ENCODE results near the gene ATP9B.

The ATP9B gene

DNA sequence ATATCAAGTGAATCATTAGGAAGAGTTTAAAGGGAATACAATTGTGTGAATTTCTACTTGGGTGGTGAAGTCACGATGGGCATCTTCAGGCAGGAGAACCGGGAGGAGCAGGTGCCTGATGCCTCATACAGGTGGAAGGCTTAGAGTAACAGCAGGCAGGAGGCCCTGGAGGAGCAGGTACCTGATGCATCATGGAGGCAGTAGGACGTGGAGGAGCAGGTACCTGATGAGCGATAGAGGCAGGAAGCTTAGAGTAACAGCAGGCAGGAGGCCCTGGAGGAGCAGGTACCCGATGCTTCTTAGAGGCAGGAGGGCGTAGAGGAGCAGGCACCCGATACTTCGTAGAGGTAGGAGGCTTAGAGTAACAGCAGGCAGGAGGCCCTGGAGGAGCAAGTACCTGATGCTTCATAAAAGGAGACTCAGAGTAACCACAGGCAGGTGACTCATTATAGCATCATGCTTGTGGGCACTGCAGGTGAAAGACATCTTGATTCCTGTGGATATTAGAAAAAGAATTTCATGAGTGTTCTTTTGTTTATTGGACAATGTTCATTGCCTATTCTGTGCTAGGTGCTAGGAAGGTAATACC, 133.9 kb downstream of the ATP9B start:
- peak; percentile 34 for DNase-seq

DNA sequence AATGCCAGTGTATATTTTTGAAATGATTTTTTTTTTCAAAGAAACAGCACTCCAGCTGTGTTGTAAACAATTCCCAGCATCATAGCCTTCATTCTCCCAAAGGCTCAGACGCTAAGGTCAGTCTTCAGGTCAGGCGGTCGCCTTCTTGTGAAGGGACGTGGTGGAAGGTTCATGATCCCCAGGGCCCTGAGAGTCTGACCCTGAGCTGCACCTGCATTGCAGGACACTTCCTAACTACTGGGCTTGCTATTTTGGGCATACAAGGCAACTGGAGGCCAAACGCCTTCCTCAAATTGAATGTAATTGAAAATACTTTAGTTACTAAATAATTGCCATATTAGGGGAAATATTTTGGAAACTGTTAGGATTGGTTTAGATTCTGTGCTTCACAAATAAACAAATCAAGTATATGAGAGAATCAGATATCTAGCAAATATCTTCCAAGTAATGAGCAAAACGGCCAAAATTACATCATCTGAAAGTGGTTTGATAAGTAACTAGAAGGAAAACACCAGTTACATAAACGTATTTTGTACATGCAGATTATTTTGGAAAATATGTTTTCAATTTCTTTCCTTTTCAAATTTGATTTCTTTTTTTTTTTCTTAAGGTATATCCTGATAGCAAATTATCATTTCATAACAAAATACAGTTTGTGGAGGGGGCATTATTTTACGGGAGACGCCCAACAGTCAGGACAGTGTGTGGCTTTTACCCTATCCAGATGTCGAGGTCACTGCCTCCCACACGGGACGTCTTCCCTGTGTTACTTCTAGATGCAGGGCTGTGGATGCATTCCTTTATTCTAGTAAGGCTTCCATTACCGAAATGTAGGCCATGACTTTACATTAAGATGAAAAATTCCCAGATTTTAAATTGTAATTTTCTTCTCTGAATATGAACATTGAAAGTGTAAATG, 136.0 kb downstream of the ATP9B start:
- no peak for DNase-seq

DNA sequence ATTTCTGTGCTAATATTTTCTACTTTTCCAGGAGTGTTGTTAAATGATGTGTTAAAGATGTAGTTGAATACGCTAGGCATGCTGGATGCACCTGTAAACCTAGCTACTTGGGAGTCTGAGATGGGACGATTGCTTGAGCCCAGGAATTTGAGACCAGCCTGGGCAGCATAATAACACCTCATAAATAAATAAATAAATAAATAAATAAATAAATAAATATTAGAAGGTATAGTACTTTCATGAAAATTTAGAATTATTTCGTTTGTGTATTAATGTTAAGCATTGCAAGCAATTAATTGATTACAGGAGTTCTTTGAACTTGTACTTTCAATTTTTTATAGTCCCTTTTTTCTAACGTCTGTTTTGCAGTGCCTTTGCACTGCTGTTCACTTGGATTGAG, 137.2 kb downstream of the ATP9B start:
- DNase-seq: no peak

DNA sequence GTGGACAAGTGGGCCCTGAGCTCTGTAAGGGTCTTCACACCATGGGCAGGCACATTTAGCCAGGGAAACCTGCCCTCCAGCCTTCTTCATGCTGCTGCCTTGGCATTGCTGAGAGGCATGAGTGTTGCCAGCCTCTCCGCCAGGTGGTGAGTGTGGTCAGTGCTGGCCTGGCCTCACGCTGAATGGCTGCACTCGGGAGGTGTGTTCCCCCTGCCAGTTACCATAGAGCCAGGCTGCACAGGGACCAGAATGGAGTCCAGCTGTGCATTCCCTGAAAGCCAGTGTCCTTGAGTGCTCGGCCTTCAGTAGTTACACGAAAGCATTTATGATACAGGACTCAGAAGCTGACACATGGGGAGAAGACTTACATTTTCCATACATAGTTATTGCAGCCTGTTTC, 139.7 kb downstream of the ATP9B start:
- DNase-seq: no peak

DNA sequence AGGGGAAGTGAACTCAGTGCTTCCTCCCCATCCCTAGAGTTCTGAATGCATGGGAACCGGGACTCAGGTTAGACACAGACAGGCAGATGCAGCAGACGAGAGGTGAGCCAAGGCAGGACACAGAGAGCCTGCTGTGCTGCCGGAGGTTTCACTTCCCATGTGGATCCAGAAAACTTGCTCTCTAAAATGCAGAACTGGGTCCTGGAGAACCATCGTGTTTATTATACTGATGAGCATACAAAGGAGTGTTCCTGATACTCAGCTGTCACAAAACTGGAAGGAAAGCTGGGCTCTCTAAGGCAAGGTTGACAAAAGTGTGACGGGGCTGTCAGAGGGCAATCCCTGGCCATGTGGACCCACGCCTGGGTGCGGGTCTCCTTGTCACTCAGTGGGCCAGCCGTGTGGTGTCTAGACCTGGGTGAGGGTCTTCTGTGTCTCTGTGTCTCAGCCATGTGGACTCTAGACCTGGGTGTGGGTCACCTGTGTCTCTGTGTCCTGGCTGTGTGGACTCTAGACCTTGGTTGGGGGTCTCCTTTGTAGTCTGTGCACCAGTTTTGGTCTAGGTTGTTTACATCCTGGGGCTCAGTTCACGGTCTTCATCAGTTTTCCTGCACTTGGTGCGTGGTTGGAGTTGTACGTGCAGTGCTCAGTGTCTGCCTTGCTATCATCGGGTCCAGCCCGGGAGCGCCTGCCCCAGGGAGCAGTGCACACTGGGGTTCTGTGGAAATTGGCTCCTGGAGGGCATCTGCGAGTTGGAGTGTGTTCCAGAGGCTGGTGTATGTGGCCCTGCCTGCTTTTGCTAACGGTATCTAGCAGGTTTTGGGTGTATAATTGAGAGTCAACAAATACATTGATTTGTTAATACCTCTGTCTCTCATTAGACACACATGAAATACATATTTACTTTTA, 141.1 kb downstream of the ATP9B start:
- no peak for DNase-seq

DNA sequence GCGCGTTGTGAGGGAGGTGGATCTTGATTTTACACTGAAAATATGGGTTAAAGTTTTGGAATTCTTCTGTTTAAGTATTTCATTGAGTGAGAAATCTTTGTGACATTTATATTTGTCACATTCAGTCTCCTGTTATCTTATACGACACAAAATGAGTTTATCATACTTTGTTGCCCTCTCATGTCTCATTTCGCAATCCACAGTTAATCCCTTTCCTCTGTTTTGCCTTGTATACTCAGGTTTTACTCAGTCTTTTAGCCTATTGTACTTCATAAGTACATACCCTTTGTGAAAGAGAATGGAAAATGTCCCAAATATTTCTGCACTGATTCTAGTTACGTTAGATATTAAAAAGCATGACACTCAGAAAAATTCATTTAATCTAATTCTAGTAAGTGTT, 142.7 kb downstream of the ATP9B start:
- DNase-seq: no peak

DNA sequence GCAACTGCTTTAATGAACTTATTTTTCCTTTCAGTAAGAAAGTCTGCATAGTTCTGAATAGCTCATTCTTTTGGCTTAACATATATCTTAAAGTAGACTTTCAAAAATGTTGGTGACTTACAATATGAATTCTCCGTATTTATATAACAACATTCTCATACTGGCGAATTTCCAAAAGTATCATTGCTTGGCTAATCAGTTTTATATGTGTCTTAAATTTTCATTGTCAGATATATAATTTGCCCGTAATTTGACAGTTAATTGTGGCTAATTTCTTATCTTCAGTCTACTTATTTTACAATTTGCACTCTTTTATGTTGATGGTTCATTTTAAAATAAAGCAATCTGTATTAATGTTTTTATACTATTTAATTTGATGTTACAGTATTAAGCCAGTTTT, 144.9 kb downstream of the ATP9B start:
- no peak for DNase-seq

DNA sequence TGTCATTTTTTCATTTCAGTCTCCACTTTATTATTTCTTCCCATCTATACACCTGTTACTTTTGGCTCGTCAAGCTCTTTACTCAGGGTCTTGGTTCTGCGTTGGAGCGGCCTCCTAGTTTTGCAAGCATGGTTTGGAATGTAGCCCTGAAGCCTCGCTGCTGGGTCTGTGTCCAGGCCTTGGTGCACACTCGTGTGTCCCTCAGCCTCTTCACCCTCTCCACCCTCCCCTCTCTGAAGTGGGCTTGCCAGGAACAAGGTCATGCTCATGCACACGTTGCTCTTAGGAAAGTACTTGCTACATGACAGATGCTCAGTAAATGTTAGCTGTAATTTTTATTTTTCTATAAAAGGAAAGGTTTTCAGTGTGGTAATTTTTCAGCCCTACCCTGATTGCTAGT, 147.0 kb downstream of the ATP9B start:
- no peak for DNase-seq

DNA sequence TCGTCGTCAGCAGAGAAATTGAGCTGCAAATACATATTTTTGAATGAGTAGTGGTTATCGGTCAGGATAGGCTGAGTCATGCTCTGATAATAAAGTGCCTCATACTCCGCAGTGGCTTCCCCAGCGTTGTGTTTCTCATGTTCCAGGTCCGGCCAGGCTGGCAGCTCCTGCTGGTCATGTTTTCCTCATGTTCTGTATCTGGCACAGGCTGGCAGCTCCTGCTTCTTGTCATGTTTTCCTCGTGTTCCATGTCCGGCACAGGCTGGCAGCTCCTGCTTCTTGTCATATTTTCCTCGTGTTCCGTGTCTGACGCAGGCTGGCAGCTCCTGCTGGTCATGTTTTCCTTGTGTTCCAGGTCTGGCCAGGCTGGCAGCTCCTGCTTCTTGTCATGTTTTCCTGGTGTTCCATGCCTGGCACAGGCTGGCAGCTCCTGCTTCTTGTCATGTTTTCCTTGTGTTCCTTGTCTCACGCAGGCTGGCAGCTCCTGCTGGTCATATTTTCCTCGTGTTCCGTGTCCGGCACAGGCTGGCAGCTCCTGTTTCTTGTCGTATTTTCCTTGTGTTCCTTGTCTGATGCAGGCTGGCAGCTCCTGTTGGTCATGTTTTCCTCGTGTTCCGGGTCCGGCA, 148.9 kb downstream of the ATP9B start:
- no peak for DNase-seq

DNA sequence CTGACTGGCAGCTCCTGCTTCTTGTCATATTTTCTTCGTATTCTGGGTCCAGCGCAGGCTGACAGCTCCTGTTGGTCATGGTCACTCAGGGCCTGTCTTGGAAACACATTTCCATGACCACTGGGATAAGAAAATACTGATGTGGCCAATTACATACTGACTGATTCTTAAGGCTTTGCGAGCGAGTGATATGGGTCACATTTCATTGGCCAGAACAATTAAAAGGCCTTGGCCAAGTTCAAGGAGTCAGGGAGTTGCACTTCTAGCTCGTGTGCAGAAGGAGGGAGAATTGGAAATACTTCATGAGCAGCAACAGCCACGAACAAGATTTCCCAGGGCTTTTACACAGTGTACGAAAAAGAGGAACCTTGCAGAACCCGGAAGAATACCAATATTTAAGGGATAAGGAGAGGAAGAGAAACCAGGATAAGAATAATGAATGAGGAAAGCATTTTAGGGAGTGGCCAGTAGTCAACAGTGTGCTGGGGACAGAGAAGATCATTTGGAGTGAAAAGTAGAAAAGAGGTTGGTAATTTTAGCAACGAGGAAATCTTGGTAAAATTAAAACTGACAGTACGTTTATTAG, 149.5 kb downstream of the ATP9B start:
- no peak for DNase-seq

DNA sequence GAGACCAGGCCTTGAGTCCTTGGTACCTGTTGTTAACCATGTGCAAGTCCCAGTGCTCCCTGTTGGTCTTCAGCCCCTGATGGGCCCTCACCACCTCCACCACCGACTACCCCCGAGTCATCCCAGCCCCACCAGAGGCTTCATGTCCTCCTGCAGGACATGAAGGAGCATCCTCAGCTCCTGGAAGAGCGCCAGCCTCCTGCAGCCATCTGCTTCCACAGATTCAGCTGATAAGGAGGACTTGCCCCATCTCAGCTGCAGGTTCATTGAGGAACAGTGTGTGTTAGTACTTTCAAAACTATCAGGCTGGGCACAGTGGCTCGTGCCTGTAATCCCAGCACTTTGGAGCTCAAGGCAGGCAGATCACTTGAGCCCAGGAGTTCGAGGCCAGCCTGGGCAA, 151.9 kb downstream of the ATP9B start:
- no peak for DNase-seq

DNA sequence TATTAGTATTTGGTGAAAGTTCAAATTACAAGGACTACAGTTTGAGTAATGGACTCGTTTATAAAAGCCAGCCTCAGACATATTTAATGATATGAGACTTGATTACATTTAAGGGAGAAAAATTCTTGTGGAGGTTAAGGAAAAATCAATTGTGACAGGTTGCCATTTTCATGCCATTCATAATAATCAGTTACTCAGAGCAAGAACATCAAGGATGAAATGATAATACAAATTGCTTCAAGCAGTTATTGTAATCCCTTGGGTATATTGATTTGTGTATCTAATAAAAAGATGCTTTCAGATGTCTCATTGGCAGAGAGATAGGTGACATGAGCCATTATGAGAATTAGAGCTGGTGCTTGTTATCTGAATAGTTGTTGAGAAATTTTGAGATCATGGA, 153.6 kb downstream of the ATP9B start:
- no peak for DNase-seq

DNA sequence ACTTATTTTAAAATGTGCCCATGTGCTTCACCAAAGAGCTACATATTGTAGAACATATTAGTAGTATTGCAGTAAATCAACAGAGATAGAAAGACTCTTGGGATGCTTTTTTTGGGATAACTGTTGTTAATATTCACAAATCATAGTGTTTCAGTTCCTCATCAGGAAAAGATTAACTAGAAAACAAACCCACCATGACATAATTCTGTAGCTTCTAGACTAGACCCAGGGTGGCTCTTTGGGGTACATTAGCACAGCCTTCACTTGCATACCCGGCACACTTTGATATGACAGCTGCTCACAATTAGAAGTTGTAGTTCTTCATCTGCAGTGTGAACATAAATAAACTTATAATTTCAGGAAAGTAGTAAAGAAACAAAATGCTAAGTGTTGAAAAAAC, 154.2 kb downstream of the ATP9B start:
- no peak for DNase-seq

DNA sequence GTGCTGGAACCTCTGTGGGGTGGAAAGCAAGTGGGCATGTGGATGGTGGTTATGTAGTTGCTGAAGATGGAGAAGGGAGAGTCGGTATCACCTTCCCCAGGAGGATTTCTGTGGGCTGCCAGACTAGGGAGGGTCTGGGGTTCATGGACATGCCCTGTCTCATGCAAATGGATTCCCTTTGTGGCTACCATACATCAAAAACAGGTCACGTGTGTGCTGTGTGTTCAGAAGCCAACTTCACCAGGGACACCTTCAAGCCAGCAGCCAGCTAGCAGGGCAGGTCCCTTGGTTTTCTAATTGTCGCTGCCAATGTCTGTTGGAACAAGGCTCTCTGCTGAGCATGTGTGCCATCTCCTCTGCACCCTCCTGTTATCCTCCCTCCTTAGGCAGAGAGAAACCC, 155.2 kb downstream of the ATP9B start:
- no peak for DNase-seq

DNA sequence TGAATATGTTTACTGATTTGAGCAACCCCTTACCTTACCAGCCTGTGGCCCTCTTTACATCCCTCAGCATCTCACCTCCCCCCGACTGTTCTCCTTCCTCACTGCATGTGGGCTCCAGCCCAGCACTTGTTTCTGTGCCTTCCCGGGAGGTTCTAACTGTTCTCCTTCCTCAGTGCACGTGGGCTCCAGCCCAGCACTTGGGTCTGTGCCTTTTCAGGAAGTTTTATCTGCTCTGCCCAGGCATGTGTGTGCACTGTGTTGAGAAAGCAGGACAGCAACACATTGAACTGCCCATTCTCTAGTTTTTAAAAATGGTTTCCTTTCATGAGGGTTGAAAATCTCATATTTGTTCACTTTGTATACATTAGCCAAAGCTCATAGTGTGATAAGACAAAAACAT, 158.4 kb downstream of the ATP9B start:
- DNase-seq: no peak

DNA sequence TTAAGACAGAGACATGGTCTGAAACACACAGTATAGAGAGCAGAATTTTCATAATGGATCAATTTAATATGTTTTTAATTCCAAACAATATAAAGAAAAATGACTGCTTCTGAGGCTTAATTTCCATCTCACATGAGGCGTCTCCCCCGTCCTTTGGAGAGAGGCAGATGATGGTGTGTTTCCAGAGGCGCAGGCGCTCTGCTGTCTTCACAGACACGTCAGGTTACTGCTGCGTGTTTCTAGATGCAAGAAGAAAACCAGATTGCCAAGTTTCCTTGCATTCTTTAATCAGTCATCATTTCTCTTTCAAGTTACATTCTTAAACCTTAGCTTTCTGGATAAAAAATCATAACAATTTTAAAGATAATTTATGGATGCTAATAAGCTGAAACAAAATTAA, 160.2 kb downstream of the ATP9B start:
- DNase-seq: no peak

DNA sequence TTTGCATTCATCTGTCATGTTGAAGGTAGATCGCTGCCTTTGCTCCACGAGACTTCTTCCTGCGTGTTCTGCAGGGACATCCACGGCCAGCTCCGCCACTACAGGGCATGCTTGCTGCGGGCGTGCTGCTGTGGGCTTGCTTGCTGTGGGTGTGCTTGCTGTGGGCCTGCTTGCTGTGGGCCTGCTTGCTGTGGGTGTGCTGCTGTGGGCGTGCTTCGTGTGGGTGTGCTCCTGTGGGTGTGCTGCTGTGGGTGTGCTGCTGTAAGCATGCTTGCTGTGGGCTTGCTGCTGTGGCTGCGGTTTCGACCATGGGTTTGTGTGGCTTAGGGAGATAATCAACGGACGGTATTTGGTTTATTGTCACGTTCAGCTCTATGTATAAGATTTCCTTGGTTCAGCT, 165.2 kb downstream of the ATP9B start:
- no peak for DNase-seq

DNA sequence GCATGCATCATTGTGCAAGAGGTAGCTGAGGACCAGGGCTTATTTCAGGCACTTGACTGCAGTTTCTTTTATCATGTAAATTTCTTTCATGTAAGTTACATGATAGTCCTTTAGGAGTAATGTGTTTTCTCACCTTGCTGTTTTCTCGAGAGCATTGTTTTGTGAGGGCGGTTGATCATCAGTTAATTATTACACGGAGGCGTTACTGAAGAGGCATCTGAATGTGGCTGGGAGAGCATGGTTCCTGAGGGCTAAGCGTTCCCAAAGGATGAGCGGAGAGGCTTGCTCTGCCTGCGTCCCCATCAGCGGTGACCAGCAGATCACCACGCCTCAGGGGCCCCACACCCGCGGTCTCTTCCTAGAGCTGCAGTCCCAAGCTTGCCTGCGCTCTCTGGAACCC, 170.4 kb downstream of the ATP9B start:
- DNase-seq: no peak

DNA sequence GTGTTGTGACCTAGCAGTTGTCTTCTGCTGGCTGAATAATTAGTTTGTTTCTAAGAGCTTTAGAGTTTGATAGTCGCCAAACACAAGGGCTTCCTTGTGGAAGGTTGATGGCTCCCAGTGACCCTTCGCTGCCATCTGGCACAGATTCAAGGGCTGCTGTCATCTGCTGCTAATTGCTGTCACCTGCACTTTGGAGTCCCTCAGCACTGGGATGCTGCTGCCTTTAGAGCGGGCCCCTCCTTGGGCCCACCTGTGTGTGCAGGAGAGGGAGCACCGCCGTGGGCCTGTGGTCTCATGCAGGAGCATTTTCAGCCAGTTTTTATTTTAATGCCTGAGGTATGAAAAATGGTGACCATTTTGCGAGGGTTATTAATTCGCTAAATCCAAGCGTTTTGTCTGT, 172.6 kb downstream of the ATP9B start:
- DNase-seq: no peak

DNA sequence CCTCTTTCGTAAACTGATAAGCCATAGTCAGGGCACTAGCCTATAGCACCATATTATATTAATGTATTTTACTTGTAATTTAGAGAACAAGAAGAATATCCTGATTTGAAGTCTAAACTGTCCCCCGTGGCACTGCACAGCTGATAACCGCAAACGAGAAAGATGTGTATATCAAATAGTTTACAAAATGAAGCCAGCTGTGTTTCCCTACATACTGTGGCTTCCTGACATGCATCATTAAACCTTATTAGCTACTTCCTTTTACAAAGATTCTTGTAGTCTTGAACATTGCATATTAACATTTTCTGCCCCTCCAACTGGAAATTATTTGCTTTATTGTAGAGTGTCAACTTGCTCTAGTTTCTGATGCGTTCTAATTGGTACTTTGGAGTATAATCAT, 173.1 kb downstream of the ATP9B start:
- no peak for DNase-seq

DNA sequence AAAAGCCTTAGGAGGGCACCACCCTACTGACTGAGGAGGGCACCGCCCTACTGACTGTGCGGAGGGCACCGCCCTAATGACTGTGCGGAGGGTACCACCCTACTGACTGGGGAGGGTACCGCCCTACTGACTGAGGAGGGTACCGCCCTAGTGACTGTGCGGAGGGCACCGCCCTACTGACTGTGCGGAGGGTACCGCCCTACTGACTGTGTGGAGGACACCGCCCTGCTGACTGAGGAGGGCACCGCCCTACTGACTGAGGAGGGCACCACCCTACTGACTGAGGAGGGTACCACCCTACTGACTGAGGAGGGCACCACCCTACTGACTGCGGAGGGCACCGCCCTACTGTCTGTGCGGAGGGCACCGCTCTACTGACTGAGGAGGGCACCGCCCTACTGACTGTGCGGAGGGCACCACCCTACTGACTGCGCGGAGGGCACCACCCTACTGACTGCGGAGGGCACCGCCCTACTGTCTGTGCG, 176.4 kb downstream of the ATP9B start:
- DNase-seq: peak; percentile 28

DNA sequence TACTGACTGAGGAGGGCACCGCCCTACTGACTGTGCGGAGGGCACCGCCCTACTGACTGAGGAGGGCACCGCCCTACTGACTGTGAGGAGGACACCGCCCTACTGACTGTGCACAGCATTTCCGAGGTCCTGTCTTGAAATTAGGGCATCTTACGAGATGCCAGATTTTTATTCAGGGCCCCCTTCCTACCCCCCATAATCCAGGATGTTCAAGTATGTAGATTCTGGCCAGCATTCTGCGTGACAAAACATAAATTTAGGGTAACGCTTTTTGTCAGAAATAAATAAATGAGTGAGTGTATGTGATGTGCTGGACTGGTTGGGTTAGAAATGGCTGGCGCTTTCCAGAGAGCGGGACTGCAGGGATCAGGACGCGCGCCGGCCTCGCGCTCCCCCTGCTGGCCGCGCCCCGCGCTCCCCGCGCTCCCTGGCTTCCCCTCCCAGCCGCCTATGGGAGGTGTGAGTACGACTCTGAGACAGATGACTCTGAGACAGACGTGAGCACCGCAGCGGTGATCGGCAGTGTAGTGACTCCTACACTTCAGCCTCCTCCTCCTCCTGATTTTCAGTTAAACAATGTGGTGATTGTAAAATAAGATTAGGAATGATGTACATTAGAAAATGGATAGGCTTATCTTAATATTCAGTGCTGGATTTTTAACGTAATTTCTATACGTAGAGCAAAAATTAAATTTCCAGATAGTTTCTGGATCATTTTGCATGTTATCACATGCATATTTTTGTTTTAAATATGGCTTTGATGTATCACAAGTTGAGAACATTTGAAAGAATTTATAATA, 177.3 kb downstream of the ATP9B start:
- DNase-seq: peak; percentile 78

Data from activated naive CD4-positive, alpha-beta T cell treated with Interleukin-2 at 50 U/mL for 16 hours (primary cell).